Trophoblast cell (in vitro differentiated cells and primary cell): ENCODE results near the gene ANKRD50.

ENCODE experiments used
- DNase-seq, 2 donors: peaks; one replicate each; pipeline ENCODE4 v3.0.0-alpha.2; 2016
- H2AFZ ChIP-seq: 2 replicates; pipeline ENCODE4 v1.6.1; 2013; ENCODE audit warnings: low read length, moderate library complexity, mild to moderate bottlenecking; ENCODE audit not compliant: insufficient read depth, poor library complexity
- H2AK5ac ChIP-seq: 2 replicates; pipeline ENCODE4 v1.6.1; 2013; ENCODE audit warnings: mild to moderate bottlenecking, low read length
- H2BK120ac ChIP-seq: 2 replicates; pipeline ENCODE4 v1.6.1; 2013; ENCODE audit warnings: low read length, mild to moderate bottlenecking, moderate library complexity; ENCODE audit not compliant: insufficient read depth, poor library complexity
- H2BK12ac ChIP-seq: 2 replicates; pipeline ENCODE4 v1.6.1; 2013; ENCODE audit warnings: mild to moderate bottlenecking, low read length, moderate library complexity
- H2BK5ac ChIP-seq: 2 replicates; pipeline ENCODE4 v1.6.1; 2013; ENCODE audit warnings: low read length, low read depth, moderate library complexity, mild to moderate bottlenecking; ENCODE audit not compliant: poor library complexity
- H3K14ac ChIP-seq: 2 replicates; pipeline ENCODE4 v1.6.1; 2013; ENCODE audit warnings: mild to moderate bottlenecking, low read length
- H3K18ac ChIP-seq: 2 replicates; pipeline ENCODE4 v1.6.1; 2013; ENCODE audit warnings: mild to moderate bottlenecking, low read length
- H3K23ac ChIP-seq: 2 replicates; pipeline ENCODE4 v1.6.1; 2013; ENCODE audit warnings: low read length
- H3K27ac ChIP-seq: 2 replicates; pipeline ENCODE4 v1.5.1; 2013; ENCODE audit warnings: low read depth, mild to moderate bottlenecking, inconsistent platforms, low read length, moderate library complexity
- H3K27me3 ChIP-seq: 2 replicates; pipeline ENCODE4 v1.6.1; 2013; ENCODE audit warnings: inconsistent platforms, mild to moderate bottlenecking, low read length, moderate library complexity; ENCODE audit not compliant: insufficient read depth
- H3K36me3 ChIP-seq, 2 experiments: 1 replicate in 1 of 2; 2 replicates in 1 of 2; pipeline ENCODE4 v1.6.1; 2013; ENCODE audit warnings: low read length in 2 of 2, mild to moderate bottlenecking in 2 of 2, moderate library complexity in 1 of 2; ENCODE audit not compliant: insufficient read depth in 2 of 2, control insufficient read depth in 1 of 2
- H3K4ac ChIP-seq: 2 replicates; pipeline ENCODE4 v1.6.1; 2013; ENCODE audit warnings: low read depth, mild to moderate bottlenecking, low read length, moderate library complexity
- H3K4me1 ChIP-seq, 2 experiments: 1 replicate in 1 of 2; 2 replicates in 1 of 2; pipeline ENCODE4 v1.6.1; 2013; ENCODE audit warnings: low read length in 2 of 2, mild to moderate bottlenecking in 2 of 2, moderate library complexity in 1 of 2; ENCODE audit not compliant: insufficient read depth in 2 of 2, control insufficient read depth in 1 of 2
- H3K4me2 ChIP-seq: 2 replicates; pipeline ENCODE4 v1.6.1; 2013; ENCODE audit warnings: inconsistent platforms, mild to moderate bottlenecking, low read length, moderate library complexity
- H3K4me3 ChIP-seq: 2 replicates; pipeline ENCODE4 v1.5.1; 2013; ENCODE audit warnings: mild to moderate bottlenecking, low read depth, low read length, inconsistent platforms
- H3K79me1 ChIP-seq: one replicate; pipeline ENCODE4 v1.6.1; 2013; ENCODE audit warnings: low read length
- H3K79me2 ChIP-seq: 2 replicates; pipeline ENCODE4 v1.6.1; 2013; ENCODE audit warnings: low read length, mild to moderate bottlenecking; ENCODE audit not compliant: control insufficient read depth, insufficient read depth, poor library complexity
- H3K9ac ChIP-seq: 2 replicates; pipeline ENCODE4 v1.6.1; 2013; ENCODE audit warnings: mild to moderate bottlenecking, low read length
- H3K9me3 ChIP-seq: 2 replicates; pipeline ENCODE4 v1.6.1; 2013; ENCODE audit warnings: low read depth, mild to moderate bottlenecking, control low read depth, inconsistent platforms, low read length; ENCODE audit not compliant: insufficient read depth
- H4K12ac ChIP-seq: 2 replicates; pipeline ENCODE4 v1.6.1; 2013; ENCODE audit warnings: low read depth, mild to moderate bottlenecking, low read length, moderate library complexity
- H4K8ac ChIP-seq: 2 replicates; pipeline ENCODE4 v1.6.1; 2013; ENCODE audit warnings: low read depth, mild to moderate bottlenecking, low read length, moderate library complexity
- H4K91ac ChIP-seq: one replicate; pipeline ENCODE4 v1.6.1; 2013; ENCODE audit warnings: low read depth, mild to moderate bottlenecking, low read length, moderate library complexity
- whole genome bisulfite sequencing: extraction: QIAGEN DNeasy Blood & Tissue Kit; methylation state at CpG from one replicate; pipeline ENCODE4 v1.1.7; 2013; ENCODE audit warnings: missing lambda C conversion rate; ENCODE audit not compliant: insufficient read length, insufficient coverage; ENCODE audit errors: extremely low coverage; 5-methylcytosine and 5-hydroxymethylcytosine counted together

The ANKRD50 gene

GRCh38 chr4:124713185-124713592 is 657 bp upstream of the ANKRD50 start:
- Histone ChIP-seq H3K4me2 (peak overlapping the region; percentile 91), H2BK12ac (no peak overlapping the region), H3K27me3 (no peaks in the 10 kb centered on the region), H3K79me2 (peaks cover 14% of the 10 kb centered on the region), H3K9ac (peak overlapping the region; percentile 97), H4K8ac (peak overlapping the region; percentile 80), H3K79me1 (peaks cover 15% of the 10 kb centered on the region), H3K18ac (peak overlapping the region; percentile 8), H2BK120ac (peak overlapping the region; percentile 84), H4K91ac (peak overlapping the region; percentile 96), H4K12ac (peak overlapping the region; percentile 40), H3K4ac (peak overlapping the region; percentile 1), H2BK5ac (peak overlapping the region; percentile 90), H3K9me3 (no peaks in the 10 kb centered on the region), H3K27ac (peak overlapping the region; percentile 99), H3K4me1 (peaks cover 0 to 9% of the 10 kb centered on the region in 2 experiments), H3K36me3 (peaks cover 0 to 4% of the 10 kb centered on the region in 2 experiments), H2AFZ (peak overlapping the region; percentile 92), H2AK5ac (no peak overlapping the region), H3K23ac (no peak overlapping the region), H3K14ac (peak overlapping the region; percentile 32), H3K4me3 (peak overlapping the region; percentile 68)
- WGBS = no CpG with 5 or more reads among the region's 12 CpGs
- DNase-seq = peak; percentile 76 to 87

- Histone ChIP-seq H2BK12ac (peak overlapping the region; percentile 17), H3K18ac (peak overlapping the region; percentile 90), H4K91ac (peak overlapping the region; percentile 97), H3K79me2 (peaks cover 14% of the 10 kb centered on the region), H4K8ac (peak overlapping the region; percentile 90), H3K4me1 (peaks cover 0 to 6% of the 10 kb centered on the region in 2 experiments), H3K79me1 (peaks cover 15% of the 10 kb centered on the region), H3K27ac (peak overlapping the region; percentile 99), H3K23ac (no peak overlapping the region), H2BK120ac (peak overlapping the region; percentile 81), H2BK5ac (peak overlapping the region; percentile 97), H2AK5ac (peak overlapping the region; percentile 28), H3K4ac (peak overlapping the region; percentile 95), H3K4me3 (peak overlapping the region; percentile 88), H3K36me3 (peaks cover 0 to 4% of the 10 kb centered on the region in 2 experiments), H3K9ac (peak overlapping the region; percentile 98), H4K12ac (peak overlapping the region; percentile 82), H3K14ac (peak overlapping the region; percentile 98), H3K4me2 (peak overlapping the region; percentile 71), H3K9me3 (no peaks in the 10 kb centered on the region), H3K27me3 (no peaks in the 10 kb centered on the region), H2AFZ (peak overlapping the region; percentile 79)
- WGBS = no CpG with 5 or more reads among the region's 35 CpGs
- peak; percentile 72 to 75 for DNase-seq
Observed at GRCh38 chr4:124711471-124712371, 811 bp downstream of the ANKRD50 start.

GRCh38 chr4:124710911-124711310 is 1.6 kb downstream of the ANKRD50 start:
- Histone ChIP-seq H2BK5ac (no peak overlapping the region), H3K9me3 (no peaks in the 10 kb centered on the region), H3K18ac (no peak overlapping the region), H3K4me3 (no peak overlapping the region), H3K36me3 (peaks cover 0 to 4% of the 10 kb centered on the region in 2 experiments), H4K12ac (no peak overlapping the region), H3K79me1 (peaks cover 15% of the 10 kb centered on the region), H3K9ac (no peak overlapping the region), H2BK120ac (no peak overlapping the region), H3K27ac (no peak overlapping the region), H2BK12ac (no peak overlapping the region), H3K14ac (no peak overlapping the region), H3K79me2 (peaks cover 14% of the 10 kb centered on the region), H3K4ac (peak overlapping the region; percentile 82), H3K4me1 (peaks cover 0 to 6% of the 10 kb centered on the region in 2 experiments), H3K27me3 (no peaks in the 10 kb centered on the region), H3K4me2 (peak overlapping the region; percentile 71), H4K8ac (no peak overlapping the region), H3K23ac (no peak overlapping the region), H2AFZ (no peak overlapping the region), H2AK5ac (no peak overlapping the region), H4K91ac (no peak overlapping the region)
- no CpG with 5 or more reads among the region's 5 CpGs for WGBS
- no peak for DNase-seq

- Histone ChIP-seq H3K4me3 (no peak overlapping the region), H2BK12ac (no peak overlapping the region), H3K9ac (no peak overlapping the region), H3K4ac (peak overlapping the region; percentile 91), H3K4me1 (peaks cover 0 to 6% of the 10 kb centered on the region in 2 experiments), H3K18ac (no peak overlapping the region), H2AFZ (no peak overlapping the region), H3K36me3 (peaks cover 0 to 4% of the 10 kb centered on the region in 2 experiments), H3K9me3 (no peaks in the 10 kb centered on the region), H2BK120ac (no peak overlapping the region), H4K8ac (no peak overlapping the region), H3K4me2 (peak overlapping the region; percentile 71), H4K91ac (no peak overlapping the region), H3K14ac (no peak overlapping the region), H3K23ac (no peak overlapping the region), H3K79me1 (peaks cover 15% of the 10 kb centered on the region), H3K27me3 (no peaks in the 10 kb centered on the region), H2BK5ac (no peak overlapping the region), H2AK5ac (no peak overlapping the region), H3K79me2 (peaks cover 14% of the 10 kb centered on the region), H3K27ac (no peak overlapping the region), H4K12ac (no peak overlapping the region)
- peak in 1 of 2 donors; percentile 25 for DNase-seq
- no CpG with 5 or more reads among the region's 7 CpGs for WGBS
Observed at GRCh38 chr4:124710015-124710741, 2.4 kb downstream of the ANKRD50 start.
